ENCODE data around the gene STKLD1.
"Not testable (repeated sequence)": the region's sequence is repeated elsewhere in the genome, so short reads cannot be mapped to it uniquely, and the experiment has no call there.

Gene STKLD1

DNA sequence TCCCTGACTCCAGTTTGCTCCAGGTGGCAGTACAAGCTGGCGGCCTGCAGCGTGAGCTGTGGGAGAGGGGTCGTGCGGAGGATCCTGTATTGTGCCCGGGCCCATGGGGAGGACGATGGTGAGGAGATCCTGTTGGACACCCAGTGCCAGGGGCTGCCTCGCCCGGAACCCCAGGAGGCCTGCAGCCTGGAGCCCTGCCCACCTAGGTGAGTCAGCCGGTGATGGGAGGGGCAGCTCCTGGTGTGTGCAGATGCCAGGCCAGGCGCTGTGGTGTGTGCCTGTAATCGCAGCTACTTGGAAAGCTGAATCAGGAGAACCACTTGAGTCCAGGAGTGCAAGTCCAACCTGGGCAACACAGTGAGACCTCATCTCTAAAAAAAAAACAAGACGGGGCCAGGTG lies 73.6 kb downstream of the STKLD1 start:
- no peaks in the 10 kb centered on the region for H3K9me3 ChIP-seq (ENCODE audit: control insufficient read depth, low read length)
- no peaks in the 10 kb centered on the region for H3K79me2 ChIP-seq
- no peak overlapping the region for H2AFZ ChIP-seq
- no peak overlapping the region for H3K27ac ChIP-seq
- H3K4me3 ChIP-seq (ENCODE audit: low read depth, low read length): no peak overlapping the region
- H3K4me1 ChIP-seq: no peaks in the 10 kb centered on the region
- H3K27me3 ChIP-seq (ENCODE audit: control insufficient read depth, insufficient read depth, low read length): no peaks in the 10 kb centered on the region
- no peak overlapping the region for H3K9ac ChIP-seq
- TF ChIP-seq, protein P1, sequence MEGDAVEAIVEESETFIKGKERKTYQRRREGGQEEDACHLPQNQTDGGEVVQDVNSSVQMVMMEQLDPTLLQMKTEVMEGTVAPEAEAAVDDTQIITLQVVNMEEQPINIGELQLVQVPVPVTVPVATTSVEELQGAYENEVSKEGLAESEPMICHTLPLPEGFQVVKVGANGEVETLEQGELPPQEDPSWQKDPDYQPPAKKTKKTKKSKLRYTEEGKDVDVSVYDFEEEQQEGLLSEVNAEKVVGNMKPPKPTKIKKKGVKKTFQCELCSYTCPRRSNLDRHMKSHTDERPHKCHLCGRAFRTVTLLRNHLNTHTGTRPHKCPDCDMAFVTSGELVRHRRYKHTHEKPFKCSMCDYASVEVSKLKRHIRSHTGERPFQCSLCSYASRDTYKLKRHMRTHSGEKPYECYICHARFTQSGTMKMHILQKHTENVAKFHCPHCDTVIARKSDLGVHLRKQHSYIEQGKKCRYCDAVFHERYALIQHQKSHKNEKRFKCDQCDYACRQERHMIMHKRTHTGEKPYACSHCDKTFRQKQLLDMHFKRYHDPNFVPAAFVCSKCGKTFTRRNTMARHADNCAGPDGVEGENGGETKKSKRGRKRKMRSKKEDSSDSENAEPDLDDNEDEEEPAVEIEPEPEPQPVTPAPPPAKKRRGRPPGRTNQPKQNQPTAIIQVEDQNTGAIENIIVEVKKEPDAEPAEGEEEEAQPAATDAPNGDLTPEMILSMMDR (IDR thresholded peaks at IDR 0.05): no peak
- H3K4me2 ChIP-seq (ENCODE audit: low read length): no peak overlapping the region
- no peaks in the 10 kb centered on the region for H3K36me3 ChIP-seq (ENCODE audit: control insufficient read depth, insufficient read depth, low read length)

DNA sequence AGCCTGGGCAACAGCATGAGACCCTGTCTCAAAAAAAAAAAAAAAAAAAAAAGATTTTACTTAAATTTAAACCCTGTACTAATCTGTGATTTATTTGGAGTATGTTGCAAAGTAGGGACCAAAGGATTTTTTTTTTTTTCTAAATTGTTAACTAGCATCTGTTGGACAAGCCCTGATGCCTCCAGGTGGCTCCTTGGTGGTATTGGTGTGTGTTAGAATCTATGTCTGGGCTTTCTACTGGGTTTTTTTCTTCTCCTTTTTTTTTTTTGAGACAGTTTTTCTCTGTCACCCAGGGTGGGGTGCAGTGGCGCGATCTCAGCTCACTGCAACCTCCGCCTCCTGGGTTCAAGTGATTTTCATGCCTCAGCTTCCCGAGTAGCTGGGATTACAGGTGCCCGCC lies 75.7 kb downstream of the STKLD1 start:
- H3K4me3 ChIP-seq (ENCODE audit: low read depth, low read length); H3K79me2 ChIP-seq; H3K27me3 ChIP-seq (ENCODE audit: control insufficient read depth, insufficient read depth, low read length); H3K27ac ChIP-seq; H3K4me1 ChIP-seq; H3K9me3 ChIP-seq (ENCODE audit: control insufficient read depth, low read length); H2AFZ ChIP-seq; H3K9ac ChIP-seq; H3K36me3 ChIP-seq (ENCODE audit: control insufficient read depth, insufficient read depth, low read length); H3K4me2 ChIP-seq (ENCODE audit: low read length): not testable (repeated sequence)

DNA sequence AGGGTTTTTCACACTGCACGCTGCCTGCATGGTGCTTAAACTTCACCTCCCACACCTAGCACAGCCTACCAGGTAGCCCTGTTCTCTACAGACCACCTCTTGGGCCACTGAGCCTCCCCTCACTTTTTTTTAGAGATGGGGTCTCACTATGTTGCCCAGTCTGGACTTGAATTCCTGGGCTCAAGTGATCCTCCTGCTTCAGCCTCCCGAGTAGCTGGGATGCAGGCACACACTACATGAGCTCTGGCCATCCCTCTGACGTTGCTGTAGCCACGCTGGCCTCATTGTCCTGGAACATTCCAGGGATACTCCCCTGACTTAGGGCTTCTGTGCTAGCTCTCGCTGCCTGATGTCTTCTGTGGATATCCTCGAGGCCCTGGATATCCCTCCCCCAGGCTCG lies 76.4 kb downstream of the STKLD1 start:
- no peak overlapping the region for H3K9ac ChIP-seq
- TF ChIP-seq, protein P1 (IDR thresholded peaks at IDR 0.05): no peak
- H3K9me3 ChIP-seq (ENCODE audit: control insufficient read depth, low read length): no peaks in the 10 kb centered on the region

DNA sequence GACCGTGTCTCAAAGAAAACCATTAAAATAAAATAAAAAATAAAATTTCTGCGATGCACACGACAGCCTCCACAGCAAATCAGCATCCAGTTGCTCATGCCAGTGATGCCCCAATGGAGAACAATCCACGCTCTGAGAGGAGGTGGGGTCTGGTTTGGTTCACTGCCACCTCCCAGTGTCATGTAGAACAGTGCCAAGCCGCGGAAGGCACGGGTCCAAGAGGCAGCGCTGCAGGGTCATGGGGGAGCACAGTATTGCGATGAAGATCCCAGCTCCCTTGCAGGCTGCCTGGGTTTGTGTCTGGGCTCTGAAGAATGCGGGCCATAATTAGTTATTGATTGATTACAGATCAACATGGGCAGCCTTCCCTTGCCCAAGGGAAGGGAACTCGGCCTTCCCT lies 77.5 kb downstream of the STKLD1 start:
- Histone ChIP-seq H3K9me3 (ENCODE audit: control insufficient read depth, low read length) (no peaks in the 10 kb centered on the region), H3K4me3 (ENCODE audit: low read depth, low read length) (no peak overlapping the region), H3K9ac (no peak overlapping the region), H2AFZ (no peak overlapping the region), H3K79me2 (no peaks in the 10 kb centered on the region), H3K27ac (no peak overlapping the region), H3K27me3 (ENCODE audit: control insufficient read depth, insufficient read depth, low read length) (no peaks in the 10 kb centered on the region), H3K4me1 (no peaks in the 10 kb centered on the region), H3K36me3 (ENCODE audit: control insufficient read depth, insufficient read depth, low read length) (no peaks in the 10 kb centered on the region), H3K4me2 (ENCODE audit: low read length) (no peak overlapping the region)
- TF ChIP-seq, protein P1 (IDR thresholded peaks at IDR 0.05): no peak

More for the DNA sequence above, 76.4 kb downstream of the STKLD1 start:
- no peaks in the 10 kb centered on the region for H3K4me1 ChIP-seq
- H3K27me3 ChIP-seq (ENCODE audit: control insufficient read depth, insufficient read depth, low read length): no peaks in the 10 kb centered on the region
- H3K27ac ChIP-seq: no peak overlapping the region
- H2AFZ ChIP-seq: no peak overlapping the region
- H3K36me3 ChIP-seq (ENCODE audit: control insufficient read depth, insufficient read depth, low read length): no peaks in the 10 kb centered on the region
- no peak overlapping the region for H3K4me3 ChIP-seq (ENCODE audit: low read depth, low read length)
- H3K79me2 ChIP-seq: no peaks in the 10 kb centered on the region
- H3K4me2 ChIP-seq (ENCODE audit: low read length): no peak overlapping the region

DNA sequence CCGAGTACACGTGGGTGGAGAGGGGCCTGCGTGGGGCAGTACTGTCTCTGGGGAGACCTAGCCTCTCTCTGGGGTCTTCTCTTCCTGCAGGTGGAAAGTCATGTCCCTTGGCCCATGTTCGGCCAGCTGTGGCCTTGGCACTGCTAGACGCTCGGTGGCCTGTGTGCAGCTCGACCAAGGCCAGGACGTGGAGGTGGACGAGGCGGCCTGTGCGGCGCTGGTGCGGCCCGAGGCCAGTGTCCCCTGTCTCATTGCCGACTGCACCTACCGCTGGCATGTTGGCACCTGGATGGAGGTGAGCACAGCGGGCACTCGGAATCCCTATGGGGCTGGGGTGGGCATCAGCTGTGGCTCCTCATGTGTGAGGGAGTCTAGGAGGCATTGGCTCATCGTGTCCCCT lies 78.2 kb downstream of the STKLD1 start:
- TF ChIP-seq, protein P1 (IDR thresholded peaks at IDR 0.05): no peak
- Histone ChIP-seq H3K27ac (no peak overlapping the region), H3K27me3 (ENCODE audit: control insufficient read depth, insufficient read depth, low read length) (no peaks in the 10 kb centered on the region), H3K79me2 (no peaks in the 10 kb centered on the region), H3K36me3 (ENCODE audit: control insufficient read depth, insufficient read depth, low read length) (no peaks in the 10 kb centered on the region), H3K4me2 (ENCODE audit: low read length) (no peak overlapping the region), H3K4me3 (ENCODE audit: low read depth, low read length) (no peak overlapping the region), H3K9me3 (ENCODE audit: control insufficient read depth, low read length) (no peaks in the 10 kb centered on the region), H3K9ac (no peak overlapping the region), H3K4me1 (no peaks in the 10 kb centered on the region), H2AFZ (no peak overlapping the region)
